IMR-90 (cell line): ENCODE measurements around the gene KLK13. TPM values are rescaled to one million over a fixed set of nuclear protein-coding genes. Genes with fewer than 3 reads are reported as not detected.
A peak's percentile ranks its signal among the peaks of the same experiment; 100 is the strongest.

Source experiments
- ATAC-seq: fragments of 200-7000 bp; cut with Tn5 transposase; 2 replicates; pipeline ENCODE4 v1.9.1; 2020; ENCODE audit warnings: low read depth, mild to moderate bottlenecking, moderate library complexity
- BruUV-seq: library from RNA; stranded (reverse); fragments of 400-500 nt; replicated peaks from 2 replicates; lab custom pipeline; 2021; lab: Mats Ljungman, UMichigan
- CTCF ChIA-PET: fragments of 300-600 bp; formaldehyde crosslinking; extraction: SDS; loops from one replicate; lab custom pipeline; 2021; ENCODE audit warnings: antibody characterized with exemption; lab: Yijun Ruan, JAX
- POLR2A ChIA-PET: fragments of 300-600 bp; sonication (Branson Sonifier 250); formaldehyde crosslinking; loops from one replicate; lab custom pipeline; 2022; ENCODE audit warnings: antibody characterized with exemption; ENCODE audit not compliant: unreplicated experiment; lab: Charles Lee
- DNase-seq: peaks from one replicate; pipeline ENCODE4 v3.0.0; 2013
- H2AFZ ChIP-seq: replicated peaks from 2 replicates; pipeline ENCODE3; 2013; ENCODE audit warnings: low read length, mild to moderate bottlenecking; ENCODE audit not compliant: poor library complexity
- H2AK5ac ChIP-seq: 2 replicates; pipeline ENCODE4 v1.6.1; 2013; ENCODE audit warnings: low read depth, low read length, inconsistent platforms
- H2AK9ac ChIP-seq: replicated peaks from 2 replicates; pipeline ENCODE3; 2013; ENCODE audit warnings: mild to moderate bottlenecking, low read depth, low read length, moderate library complexity; ENCODE audit not compliant: poor library complexity
- H2BK120ac ChIP-seq: 2 replicates; pipeline ENCODE4 v1.6.1; 2013; ENCODE audit warnings: low read depth, low read length, inconsistent platforms
- H2BK15ac ChIP-seq: 3 replicates; pipeline ENCODE4 v1.6.1; 2013; ENCODE audit warnings: low read depth, low read length, inconsistent platforms
- H2BK20ac ChIP-seq: 2 replicates; pipeline ENCODE4 v1.6.1; 2013; ENCODE audit warnings: low read depth, mild to moderate bottlenecking, inconsistent platforms, low read length, moderate library complexity
- H2BK5ac ChIP-seq: 2 replicates; pipeline ENCODE4 v1.6.1; 2013; ENCODE audit warnings: mild to moderate bottlenecking, low read depth, low read length, inconsistent platforms; ENCODE audit not compliant: poor library complexity, severe bottlenecking
- H3K14ac ChIP-seq: replicated peaks from 2 replicates; pipeline ENCODE4 v1.6.1; 2013; ENCODE audit warnings: low read depth, low read length, inconsistent platforms
- H3K18ac ChIP-seq: 2 replicates; pipeline ENCODE4 v1.6.1; 2013; ENCODE audit warnings: low read depth, low read length, control low read depth
- H3K23ac ChIP-seq: 2 replicates; pipeline ENCODE4 v1.6.1; 2013; ENCODE audit warnings: low read depth, low read length, inconsistent platforms
- H3K27ac ChIP-seq: 2 replicates; pipeline ENCODE4 v1.5.1; 2013; ENCODE audit warnings: mild to moderate bottlenecking, control low read depth, low read length; ENCODE audit not compliant: insufficient read depth
- H3K27me3 ChIP-seq: 2 replicates; pipeline ENCODE4 v1.6.1; 2013; ENCODE audit warnings: low read length; ENCODE audit not compliant: control insufficient read depth, insufficient read depth
- H3K36me3 ChIP-seq: 2 replicates; pipeline ENCODE4 v1.6.1; 2013; ENCODE audit warnings: low read length, mixed read lengths; ENCODE audit not compliant: control insufficient read depth, insufficient read depth
- H3K4ac ChIP-seq: 2 replicates; pipeline ENCODE4 v1.6.1; 2013; ENCODE audit warnings: low read depth, low read length, inconsistent platforms
- H3K4me1 ChIP-seq: 2 replicates; pipeline ENCODE4 v1.6.1; 2013; ENCODE audit warnings: low read length, mixed read lengths; ENCODE audit not compliant: control insufficient read depth, insufficient read depth
- H3K4me2 ChIP-seq: 2 replicates; pipeline ENCODE4 v1.6.1; 2013; ENCODE audit warnings: low read depth, mild to moderate bottlenecking, control low read depth, low read length, moderate library complexity
- H3K4me3 ChIP-seq: 2 replicates; pipeline ENCODE4 v1.5.1; 2013; ENCODE audit warnings: low read depth, mild to moderate bottlenecking, control low read depth, low read length, moderate library complexity; ENCODE audit not compliant: insufficient read depth
- H3K56ac ChIP-seq: 2 replicates; pipeline ENCODE4 v1.6.1; 2013; ENCODE audit warnings: low read length, inconsistent platforms; ENCODE audit not compliant: insufficient read depth; ENCODE audit errors: extremely low read depth
- H3K79me1 ChIP-seq, 2 experiments: 2 replicates each; pipeline ENCODE4 v1.6.1; 2013; ENCODE audit warnings: low read length in 2 of 2, inconsistent platforms in 1 of 2, low read depth in 1 of 2
- H3K9ac ChIP-seq: 2 replicates; pipeline ENCODE4 v1.6.1; 2013; ENCODE audit warnings: low read depth, low read length, control low read depth
- H3K9me1 ChIP-seq: 2 replicates; pipeline ENCODE4 v1.6.1; 2013; ENCODE audit warnings: low read length, inconsistent platforms; ENCODE audit not compliant: insufficient read depth
- H3K9me3 ChIP-seq: 2 replicates; pipeline ENCODE4 v1.6.1; 2013; ENCODE audit warnings: low read length; ENCODE audit not compliant: control insufficient read depth, insufficient read depth
- H4K20me1 ChIP-seq: 2 replicates; pipeline ENCODE4 v1.6.1; 2013; ENCODE audit warnings: low read length, inconsistent platforms; ENCODE audit not compliant: insufficient read depth
- H4K5ac ChIP-seq: 2 replicates; pipeline ENCODE4 v1.6.1; 2013; ENCODE audit warnings: mild to moderate bottlenecking, low read depth, low read length, control low read depth
- H4K8ac ChIP-seq, 2 experiments: 2 replicates each; pipeline ENCODE4 v1.6.1; 2013; ENCODE audit warnings: low read depth in 2 of 2, low read length in 2 of 2, control low read depth in 1 of 2, inconsistent platforms in 1 of 2
- H4K91ac ChIP-seq: 2 replicates; pipeline ENCODE4 v1.6.1; 2013; ENCODE audit warnings: low read depth, low read length, inconsistent platforms; ENCODE audit not compliant: insufficient read depth
- CEBPB ChIP-seq: IDR thresholded peaks from 2 replicates; pipeline ENCODE4 v1.6.1; 2012; ENCODE audit warnings: low read depth, low read length, improper control_type of control experiment
- RAD21 ChIP-seq: IDR thresholded peaks from 2 replicates; pipeline ENCODE4 v1.6.1; 2012; ENCODE audit warnings: low read length, improper control_type of control experiment
- SMC3 ChIP-seq: fragments of 150-350 bp; IDR thresholded peaks from 2 replicates; pipeline ENCODE4 v1.6.1; 2016; ENCODE audit warnings: low read depth, mild to moderate bottlenecking, antibody characterized with exemption, low read length, moderate library complexity
- WGBS, 2 experiments: methylation state at CpG; one replicate each; pipeline versions ENCODE4 v1.1.5 to v1.1.7; 2013; ENCODE audit warnings: missing lambda C conversion rate in 2 of 2; ENCODE audit not compliant: insufficient read length in 1 of 2; ENCODE audit errors: extremely low coverage in 2 of 2; 5-methylcytosine and 5-hydroxymethylcytosine counted together
- dilution Hi-C: fragments of 300-500 bp; cut with HindIII; formaldehyde crosslinking; loops from one replicate; pipeline ENCODE4 v1.14.3; 2018; ENCODE audit warnings: low sequenced_read_pairs; ENCODE audit not compliant: unreplicated experiment
- in situ Hi-C: fragments of 300-500 bp; cut with MboI; formaldehyde crosslinking; loops from 3 replicates; pipeline ENCODE4 v1.14.3; 2019; ENCODE audit warnings: low sequenced_read_pairs, inconsistent platforms, mixed read lengths
- intact Hi-C: fragments of 100-400 bp; cut with micrococcal nuclease; formaldehyde crosslinking; loops from 2 replicates; pipeline ENCODE4 v1.10.0; 2022
- polyA plus RNA-seq, 3 experiments: library from polyadenylated mRNA; depleted of rRNA; stranded (reverse); fragments of >200 nt; gene quantifications; 2 replicates each; pipeline ENCODE4 v1.2.3, GENCODE V29; 2012; ENCODE audit warnings: low replicate concordance in 1 of 3
- total RNA-seq: library from RNA; depleted of rRNA; stranded (reverse); fragments of >200 nt; gene quantifications from 2 replicates; pipeline ENCODE4 v1.2.3, GENCODE V29; 2012
- TF ChIP-seq, protein P1 (sequence below): conservative IDR thresholded peaks from 2 replicates; pipeline ENCODE4 v1.5.1; 2012; ENCODE audit warnings: mild to moderate bottlenecking, low read depth, low read length, improper control_type of control experiment

The KLK13 gene
- total and polyA plus RNA-seq, 2 of the 4 experiments (the other 2 are of a cell fraction) = not detected

DNA sequence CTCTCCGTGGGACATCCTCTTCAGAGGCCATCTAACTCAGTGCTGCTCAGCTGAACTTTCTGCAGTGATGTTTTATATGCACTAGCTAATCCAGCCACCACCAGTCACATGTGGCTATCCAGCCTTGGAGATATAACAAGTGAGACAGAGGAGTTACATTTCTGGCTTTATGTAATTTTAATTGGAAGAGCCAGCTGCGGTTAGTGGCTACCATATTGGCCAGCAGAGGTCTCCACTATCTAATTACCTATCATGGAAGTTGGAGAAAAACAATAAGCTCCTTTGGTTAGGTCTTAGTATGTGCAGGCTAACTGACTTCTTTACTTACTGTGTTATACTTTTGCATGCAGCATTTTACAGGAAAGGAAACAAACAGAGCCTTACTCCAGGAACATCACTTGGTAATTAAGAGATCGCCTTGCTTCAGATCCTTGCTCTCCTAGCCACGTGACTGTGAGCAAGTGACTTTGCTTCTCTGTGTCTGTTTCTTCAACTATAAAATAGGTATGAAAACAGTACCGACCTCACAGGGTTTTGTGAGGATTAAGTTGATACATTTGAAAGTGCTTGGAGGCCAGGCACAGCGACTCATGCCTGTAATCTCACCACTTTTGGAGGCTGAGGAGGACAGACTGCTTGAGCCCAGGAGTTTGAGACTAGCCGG lies 43.8 kb downstream of the KLK13 start:
- Histone ChIP-seq H3K4me3 (no peak overlapping the region), H2BK20ac (no peak overlapping the region), H3K79me1 (no peaks in the 10 kb centered on the region), H3K4ac (no peak overlapping the region), H2AK5ac (no peak overlapping the region), H3K4me2 (peak overlapping the region; percentile 46; the same call in 1 of the 2 replicates), H3K27me3 (peaks cover 19% of the 10 kb centered on the region), H3K27ac (no peak overlapping the region), H3K18ac (no peak overlapping the region), H4K8ac (no peak overlapping the region), H3K9ac (no peak overlapping the region), H4K91ac (no peak overlapping the region), H2BK5ac (no peak overlapping the region), H2BK15ac (no peak overlapping the region), H4K5ac (no peak overlapping the region), H3K9me3 (no peaks in the 10 kb centered on the region), H2AFZ (no peak overlapping the region), H3K36me3 (no peaks in the 10 kb centered on the region), H3K4me1 (no peaks in the 10 kb centered on the region), H4K20me1 (no peaks in the 10 kb centered on the region), H3K23ac (no peak overlapping the region), H2AK9ac (no peak overlapping the region), H3K56ac (no peak overlapping the region), H3K9me1 (no peaks in the 10 kb centered on the region), H2BK120ac (no peak overlapping the region), H3K14ac (no peak overlapping the region)
- in situ Hi-C loops (no loop called here), dilution Hi-C loops (no loop called here), intact Hi-C loops (loop anchor here (1.0 kb wide), 2 partner anchors 73 to 148 kb away; no protein-coding TSS in a partner anchor)
- ChIA-PET POLR2A (no interaction called here), CTCF (interaction anchor here (0.6 to 1.4 kb wide), 6 partner anchors 8 to 481 kb away, joined by 3 to 5 read pairs (median 3); no protein-coding TSS in a partner anchor)
- no TSS peak for BruUV-seq
- TF ChIP-seq SMC3 = peak; percentile 62
- peak; percentile 50 for TF ChIP-seq RAD21
- TF ChIP-seq, protein P1, sequence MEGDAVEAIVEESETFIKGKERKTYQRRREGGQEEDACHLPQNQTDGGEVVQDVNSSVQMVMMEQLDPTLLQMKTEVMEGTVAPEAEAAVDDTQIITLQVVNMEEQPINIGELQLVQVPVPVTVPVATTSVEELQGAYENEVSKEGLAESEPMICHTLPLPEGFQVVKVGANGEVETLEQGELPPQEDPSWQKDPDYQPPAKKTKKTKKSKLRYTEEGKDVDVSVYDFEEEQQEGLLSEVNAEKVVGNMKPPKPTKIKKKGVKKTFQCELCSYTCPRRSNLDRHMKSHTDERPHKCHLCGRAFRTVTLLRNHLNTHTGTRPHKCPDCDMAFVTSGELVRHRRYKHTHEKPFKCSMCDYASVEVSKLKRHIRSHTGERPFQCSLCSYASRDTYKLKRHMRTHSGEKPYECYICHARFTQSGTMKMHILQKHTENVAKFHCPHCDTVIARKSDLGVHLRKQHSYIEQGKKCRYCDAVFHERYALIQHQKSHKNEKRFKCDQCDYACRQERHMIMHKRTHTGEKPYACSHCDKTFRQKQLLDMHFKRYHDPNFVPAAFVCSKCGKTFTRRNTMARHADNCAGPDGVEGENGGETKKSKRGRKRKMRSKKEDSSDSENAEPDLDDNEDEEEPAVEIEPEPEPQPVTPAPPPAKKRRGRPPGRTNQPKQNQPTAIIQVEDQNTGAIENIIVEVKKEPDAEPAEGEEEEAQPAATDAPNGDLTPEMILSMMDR = peak; percentile 63
- TF ChIP-seq CEBPB = no peak
- peak; percentile 51 for DNase-seq
- WGBS, 2 experiments = no CpG with 5 or more reads among the region's 7 CpGs
- ATAC-seq = peak; percentile 76
